ENCODE data around the gene CALML3.

The CALML3 gene

GRCh38 chr10:5519054-5519453 is 5.7 kb upstream of the CALML3 start:
- H3K4me3 ChIP-seq (ENCODE audit: low read length): no peak overlapping the region
- DNase-seq (ENCODE audit: low read depth): no peak
- TF ChIP-seq, protein P1, sequence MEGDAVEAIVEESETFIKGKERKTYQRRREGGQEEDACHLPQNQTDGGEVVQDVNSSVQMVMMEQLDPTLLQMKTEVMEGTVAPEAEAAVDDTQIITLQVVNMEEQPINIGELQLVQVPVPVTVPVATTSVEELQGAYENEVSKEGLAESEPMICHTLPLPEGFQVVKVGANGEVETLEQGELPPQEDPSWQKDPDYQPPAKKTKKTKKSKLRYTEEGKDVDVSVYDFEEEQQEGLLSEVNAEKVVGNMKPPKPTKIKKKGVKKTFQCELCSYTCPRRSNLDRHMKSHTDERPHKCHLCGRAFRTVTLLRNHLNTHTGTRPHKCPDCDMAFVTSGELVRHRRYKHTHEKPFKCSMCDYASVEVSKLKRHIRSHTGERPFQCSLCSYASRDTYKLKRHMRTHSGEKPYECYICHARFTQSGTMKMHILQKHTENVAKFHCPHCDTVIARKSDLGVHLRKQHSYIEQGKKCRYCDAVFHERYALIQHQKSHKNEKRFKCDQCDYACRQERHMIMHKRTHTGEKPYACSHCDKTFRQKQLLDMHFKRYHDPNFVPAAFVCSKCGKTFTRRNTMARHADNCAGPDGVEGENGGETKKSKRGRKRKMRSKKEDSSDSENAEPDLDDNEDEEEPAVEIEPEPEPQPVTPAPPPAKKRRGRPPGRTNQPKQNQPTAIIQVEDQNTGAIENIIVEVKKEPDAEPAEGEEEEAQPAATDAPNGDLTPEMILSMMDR (conservative IDR thresholded peaks at IDR 0.05; ENCODE audit: low read length): no peak

GRCh38 chr10:5522913-5523560 is 1.7 kb upstream of the CALML3 start:
- TF ChIP-seq, protein P1 (conservative IDR thresholded peaks at IDR 0.05; ENCODE audit: low read length): no peak
- no peak overlapping the region for H3K4me3 ChIP-seq (ENCODE audit: low read length)
- no peak for DNase-seq (ENCODE audit: low read depth)

DNA sequence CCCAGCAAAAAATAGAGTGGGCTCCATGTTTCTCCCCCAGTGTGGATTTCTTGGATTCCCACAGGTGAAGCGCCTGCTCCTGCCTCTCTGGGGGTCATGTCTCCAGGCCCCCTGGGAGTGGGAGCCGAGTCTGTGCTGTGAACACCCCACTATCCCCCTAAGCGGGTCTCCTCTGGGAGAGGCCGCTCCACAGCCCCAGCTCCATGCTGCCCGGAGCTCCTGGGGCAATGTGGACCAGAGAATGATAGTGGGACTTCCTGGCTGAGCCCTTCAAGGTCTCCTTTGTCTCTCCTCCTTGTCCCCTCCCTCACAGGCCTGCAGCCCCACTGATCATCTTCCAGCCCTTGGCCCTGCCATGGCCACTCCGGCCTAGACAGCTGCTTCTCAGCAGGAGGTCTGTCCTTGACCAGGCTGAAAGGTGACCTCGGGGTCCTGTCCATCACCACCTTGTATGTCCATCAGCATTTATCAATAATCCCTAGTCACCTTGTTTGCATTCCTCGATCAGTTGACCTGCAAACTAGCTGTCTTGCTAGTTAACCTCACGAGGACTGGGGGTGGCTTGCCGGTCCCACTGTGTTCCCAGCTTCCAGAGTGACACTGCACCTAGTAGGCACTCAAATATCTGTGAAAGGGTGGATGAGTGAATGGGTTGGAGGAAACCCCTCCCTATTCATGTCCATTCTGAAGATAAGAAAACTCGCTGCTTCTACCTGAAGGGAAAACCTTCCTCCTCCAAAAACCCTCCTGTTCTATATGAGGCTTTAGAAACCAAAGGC is 776 bp upstream of the CALML3 start:
- H3K4me3 ChIP-seq (ENCODE audit: low read length): no peak overlapping the region
- TF ChIP-seq, protein P1 (conservative IDR thresholded peaks at IDR 0.05; ENCODE audit: low read length): no peak
- no peak for DNase-seq (ENCODE audit: low read depth)

- TF ChIP-seq, protein P1 (conservative IDR thresholded peaks at IDR 0.05; ENCODE audit: low read length): no peak
- no peak for DNase-seq (ENCODE audit: low read depth)
- H3K4me3 ChIP-seq (ENCODE audit: low read length): no peak overlapping the region
These were observed 990 bp downstream of the CALML3 start for GRCh38 chr10:5525561-5526341.

DNA sequence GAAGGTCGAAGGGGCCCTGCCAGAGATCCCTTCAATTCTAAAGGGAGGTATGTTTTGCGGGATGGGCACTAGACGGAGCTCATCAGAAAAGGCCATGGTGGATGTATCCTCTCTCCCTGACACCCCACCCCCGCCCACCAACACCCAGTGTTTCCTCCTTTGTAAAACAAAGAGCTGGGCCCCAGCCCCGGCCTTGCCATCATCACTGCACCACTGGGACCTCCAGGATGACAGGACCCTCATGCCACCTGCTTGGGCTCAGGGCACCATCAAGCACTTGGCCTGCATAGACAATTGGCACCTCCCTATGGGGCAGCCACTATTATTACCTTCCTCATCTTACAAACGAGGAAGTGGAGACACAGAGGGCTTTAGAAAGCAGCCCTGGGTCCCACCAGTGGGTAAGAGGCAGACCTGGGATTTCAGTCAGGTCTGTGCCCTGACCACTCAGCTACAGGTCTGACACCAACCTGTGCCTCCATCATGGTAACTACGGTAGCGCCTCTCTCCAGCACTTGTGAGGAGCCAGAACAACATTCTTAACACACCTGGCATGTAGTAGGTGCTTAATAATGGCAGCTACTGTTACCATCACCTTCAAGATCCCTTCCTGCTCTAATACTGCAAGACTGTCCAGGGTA is 2.0 kb downstream of the CALML3 start:
- TF ChIP-seq, protein P1 (conservative IDR thresholded peaks at IDR 0.05; ENCODE audit: low read length): no peak
- DNase-seq (ENCODE audit: low read depth): no peak
- no peak overlapping the region for H3K4me3 ChIP-seq (ENCODE audit: low read length)

GRCh38 chr10:5527332-5528200 is 2.8 kb downstream of the CALML3 start:
- DNase-seq (ENCODE audit: low read depth): no peak
- no peak overlapping the region for H3K4me3 ChIP-seq (ENCODE audit: low read length)

More at GRCh38 chr10:5527332-5528200, 2.8 kb downstream of the CALML3 start:
- TF ChIP-seq, protein P1 (conservative IDR thresholded peaks at IDR 0.05; ENCODE audit: low read length): no peak
